Kidney tubule cell (primary cell): ENCODE measurements around the gene SNX24.
"Not testable (repeated sequence)": the region's sequence is repeated elsewhere in the genome, so short reads cannot be mapped to it uniquely, and the experiment has no call there.

ENCODE experiments used
- DNase-seq: peaks from one replicate; pipeline ENCODE4 v3.0.0-alpha.2; 2018; ENCODE audit warnings: low spot score

SNX24 gene, protein sequence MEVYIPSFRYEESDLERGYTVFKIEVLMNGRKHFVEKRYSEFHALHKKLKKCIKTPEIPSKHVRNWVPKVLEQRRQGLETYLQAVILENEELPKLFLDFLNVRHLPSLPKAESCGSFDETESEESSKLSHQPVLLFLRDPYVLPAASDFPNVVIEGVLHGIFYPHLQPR

DNA sequence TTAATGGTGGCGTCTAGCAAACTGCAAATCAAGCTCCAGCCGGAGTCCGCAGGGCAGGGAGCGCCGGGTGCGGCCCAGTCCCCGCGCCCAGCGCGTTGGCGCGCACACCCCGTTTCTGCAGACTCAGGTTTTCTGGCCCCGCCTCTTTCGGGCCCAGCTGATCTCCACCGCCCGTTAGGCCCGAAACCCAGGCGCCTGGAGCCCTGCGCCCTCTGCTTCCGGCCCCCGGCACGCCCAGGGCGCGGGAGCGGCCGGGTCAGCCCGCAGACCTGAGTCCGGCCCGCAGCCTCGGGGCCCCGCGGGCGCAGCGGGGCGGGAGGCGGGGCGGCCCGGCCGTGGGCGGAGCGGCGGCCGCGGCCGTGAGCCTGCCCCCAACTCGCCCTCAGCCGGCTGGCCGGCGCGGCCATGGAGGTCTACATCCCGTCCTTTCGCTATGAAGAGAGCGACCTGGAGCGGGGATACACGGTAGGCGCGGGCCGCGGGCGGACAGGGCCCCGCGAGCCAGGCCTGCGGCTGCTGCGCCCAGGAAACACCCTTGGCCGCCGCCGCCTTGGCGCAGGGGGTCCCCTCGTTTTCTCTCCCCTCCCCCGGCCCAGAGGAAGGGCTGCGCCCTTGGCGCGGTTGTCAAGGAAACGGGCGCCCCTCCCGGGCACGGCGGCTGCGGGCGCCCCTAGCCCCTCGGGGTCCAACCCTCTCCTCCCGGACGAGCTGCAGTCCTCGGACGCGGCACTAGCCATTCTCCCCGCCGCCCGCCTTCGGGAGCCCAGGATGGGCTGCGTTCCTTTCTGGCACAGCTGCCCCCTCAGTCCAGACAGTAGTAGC, at the start of gene SNX24:
Gene SNX24, plus strand, starts transcription at position 385 of the 822 bp plus-strand sequence. Its CDS starts 21 bp downstream, at position 406.
- DNase-seq: peak; percentile 83

DNA sequence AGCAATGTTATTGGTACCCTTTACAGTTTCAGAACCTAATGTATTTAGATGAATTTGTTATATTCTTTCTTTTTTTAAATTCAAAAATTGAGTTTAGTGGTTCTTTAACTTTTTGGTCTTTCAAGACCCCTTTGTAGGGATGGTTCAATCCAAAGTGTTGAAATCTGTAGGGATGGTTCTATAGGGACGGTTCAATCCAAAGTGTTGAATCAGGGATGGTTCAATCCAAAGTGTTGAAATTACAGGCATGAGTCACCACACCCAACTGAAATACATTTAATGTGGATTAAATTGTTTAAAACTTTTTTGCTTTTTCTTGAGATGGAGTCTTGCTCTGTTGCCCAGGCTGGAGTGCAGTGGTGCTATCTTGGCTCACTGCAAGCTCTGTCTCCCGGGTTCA, 39.9 kb upstream of the SNX24 start:
- DNase-seq: no peak

DNA sequence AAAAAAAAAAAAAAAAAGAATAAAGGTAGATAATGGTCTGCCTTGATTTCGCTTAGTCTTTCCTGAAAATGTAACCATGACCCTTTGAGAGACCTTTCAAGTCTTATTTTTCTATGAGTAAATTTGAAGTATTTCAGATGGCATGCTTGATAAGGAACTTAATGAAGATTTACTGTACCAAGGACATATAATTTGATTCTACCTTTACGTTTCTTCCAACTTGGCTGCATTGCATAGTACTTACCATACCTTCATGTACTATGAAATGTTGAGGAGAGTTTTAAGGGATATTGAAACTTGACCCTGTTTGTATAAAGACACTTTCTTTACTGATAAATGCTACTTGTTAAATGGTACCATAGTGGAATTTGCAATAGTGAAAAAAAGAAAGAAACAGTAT, 35.0 kb upstream of the SNX24 start:
- DNase-seq: no peak

DNA sequence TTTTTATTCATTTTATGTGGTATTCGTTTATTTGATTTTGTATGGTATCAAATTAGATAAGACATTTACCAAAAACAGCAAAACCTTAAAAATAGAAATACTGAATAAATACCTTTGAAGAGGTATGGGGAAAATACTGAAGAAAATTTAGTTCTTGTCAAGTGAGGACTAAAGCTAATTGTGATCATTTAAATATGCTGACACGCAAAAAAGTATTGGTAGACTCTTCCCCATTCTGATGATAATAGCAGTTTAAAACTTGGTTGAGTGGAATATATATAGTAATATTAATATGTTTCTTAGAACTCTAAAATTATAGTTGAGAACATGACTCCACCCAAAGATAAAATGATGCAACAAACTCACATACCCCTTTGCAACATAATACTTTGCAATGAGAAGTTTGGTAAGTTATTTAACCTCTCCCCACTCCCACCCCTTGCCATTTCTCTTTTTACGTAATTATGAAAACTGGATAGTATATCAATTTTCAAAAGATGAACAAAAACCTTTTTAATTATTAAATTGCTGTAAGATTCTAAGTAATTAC, 30.1 kb upstream of the SNX24 start:
- DNase-seq: no peak

DNA sequence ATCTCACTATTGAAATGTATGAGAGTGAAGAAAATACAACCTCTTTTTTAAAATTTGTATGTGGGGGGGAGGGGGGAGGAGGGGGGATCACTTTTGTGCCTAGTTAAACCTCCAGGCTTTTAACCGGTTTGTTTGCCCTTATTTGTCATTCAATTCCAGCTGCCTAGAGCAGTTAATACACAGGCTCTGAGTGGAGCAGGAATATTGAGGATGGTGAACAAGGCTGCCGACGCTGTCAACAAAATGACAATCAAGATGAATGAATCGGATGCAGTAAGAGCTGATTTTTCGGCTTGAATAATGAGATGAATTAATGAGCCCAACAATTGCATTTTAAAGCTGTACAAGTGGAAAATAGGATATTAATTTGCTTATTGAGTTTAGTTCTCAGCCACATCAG, 28.7 kb upstream of the SNX24 start:
- DNase-seq: no peak

DNA sequence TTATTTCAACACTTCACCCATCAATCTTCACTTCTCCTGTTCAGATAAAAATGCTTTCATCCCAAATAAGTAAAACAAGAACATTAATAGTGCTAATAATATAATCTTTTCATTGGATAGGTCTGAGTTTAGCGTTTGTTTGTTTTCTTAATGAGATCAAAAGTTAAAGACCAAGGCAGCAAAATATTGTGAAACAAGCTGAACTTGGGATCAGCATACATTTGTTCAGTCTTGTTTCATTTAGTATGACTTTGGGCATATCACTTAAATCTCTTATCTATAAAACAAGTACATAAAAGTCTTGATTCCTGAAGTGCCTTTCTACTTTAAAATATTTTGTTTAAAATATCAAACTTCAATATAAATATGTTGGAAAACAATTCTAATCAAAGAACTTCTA, 13.4 kb upstream of the SNX24 start:
- DNase-seq: no peak

DNA sequence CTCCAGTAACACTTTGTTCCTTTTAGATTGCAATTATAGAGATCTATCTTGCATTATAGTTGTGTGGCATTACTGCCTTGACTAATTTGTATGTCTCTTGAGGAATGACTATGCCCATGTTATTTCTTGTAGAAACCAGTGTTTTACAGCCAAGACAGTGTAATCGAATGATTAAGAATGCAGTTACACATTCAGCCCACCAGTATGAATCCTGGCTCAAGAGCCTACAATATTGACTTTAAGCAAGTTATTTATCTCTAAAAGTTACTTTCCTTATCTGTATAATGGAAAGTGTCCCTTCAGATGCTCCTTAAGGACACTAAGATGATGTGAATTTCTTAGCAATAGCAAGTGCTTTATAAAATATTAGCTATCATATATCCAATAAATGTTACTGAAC, 9.7 kb upstream of the SNX24 start:
- no peak for DNase-seq

DNA sequence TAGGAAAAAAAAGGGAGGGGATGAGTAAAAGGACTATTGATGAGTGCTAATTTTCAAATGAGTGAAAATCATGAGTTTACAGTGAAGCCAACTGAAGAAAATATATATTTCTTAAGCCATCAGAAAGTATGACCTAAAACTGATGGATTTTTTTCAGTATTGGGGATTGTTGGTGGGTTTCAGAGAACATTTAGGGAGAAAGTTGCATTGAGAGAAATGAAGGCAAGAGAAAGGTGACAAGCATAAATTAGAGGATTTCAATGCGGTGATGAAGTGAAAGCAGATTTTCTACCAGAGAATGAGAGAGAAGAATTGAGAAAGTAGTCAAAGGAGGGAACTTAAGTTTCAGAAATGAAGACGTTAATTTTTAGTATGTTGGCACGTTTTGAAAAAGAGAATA, 8.5 kb upstream of the SNX24 start:
- DNase-seq: no peak

DNA sequence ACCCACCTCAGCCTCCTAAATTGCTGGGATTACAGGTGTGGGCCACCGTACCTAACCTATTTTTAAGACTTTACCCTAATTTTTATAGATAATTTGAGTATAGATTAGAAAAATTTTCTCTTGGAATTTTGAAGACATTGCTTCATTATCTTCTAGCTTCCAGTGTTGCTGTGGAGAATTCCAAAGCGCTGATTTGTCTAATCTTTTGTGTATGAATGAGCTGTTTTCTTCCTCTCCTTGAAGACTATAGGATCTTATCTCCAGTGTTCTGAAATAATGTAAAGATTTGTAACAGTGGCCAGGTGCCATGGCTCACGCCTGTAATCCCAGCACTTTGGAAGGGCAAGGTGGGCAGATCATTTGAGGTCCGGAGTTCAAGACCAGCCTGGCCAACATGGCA, 5.7 kb upstream of the SNX24 start:
- DNase-seq: no peak

DNA sequence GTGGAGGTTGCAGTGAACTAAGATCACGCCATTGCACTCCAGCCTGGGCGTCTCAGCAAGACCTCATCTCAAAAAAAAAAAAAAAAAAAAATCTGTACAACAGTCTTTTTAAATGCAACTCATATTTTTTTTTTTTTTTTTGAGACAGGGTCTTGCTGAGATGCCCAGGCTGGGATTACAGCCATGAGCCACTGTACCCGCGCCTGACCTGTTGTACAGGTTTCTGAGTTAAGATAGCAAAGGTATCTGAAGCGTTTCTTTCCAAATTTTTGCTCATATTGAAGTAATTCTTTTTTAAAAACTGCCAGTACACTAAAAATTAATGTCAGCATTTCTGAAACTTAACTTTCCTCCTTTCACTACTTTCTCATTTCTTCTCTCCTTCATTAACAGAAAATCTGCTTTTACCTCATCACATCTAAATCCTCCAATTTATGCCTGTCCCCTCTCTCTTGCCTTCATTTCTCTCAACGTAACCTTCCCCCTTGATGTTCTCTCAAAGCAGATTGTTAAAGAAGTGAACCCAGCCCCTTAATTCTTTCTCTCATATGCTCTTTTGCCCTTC, 3.3 kb upstream of the SNX24 start:
- no peak for DNase-seq

DNA sequence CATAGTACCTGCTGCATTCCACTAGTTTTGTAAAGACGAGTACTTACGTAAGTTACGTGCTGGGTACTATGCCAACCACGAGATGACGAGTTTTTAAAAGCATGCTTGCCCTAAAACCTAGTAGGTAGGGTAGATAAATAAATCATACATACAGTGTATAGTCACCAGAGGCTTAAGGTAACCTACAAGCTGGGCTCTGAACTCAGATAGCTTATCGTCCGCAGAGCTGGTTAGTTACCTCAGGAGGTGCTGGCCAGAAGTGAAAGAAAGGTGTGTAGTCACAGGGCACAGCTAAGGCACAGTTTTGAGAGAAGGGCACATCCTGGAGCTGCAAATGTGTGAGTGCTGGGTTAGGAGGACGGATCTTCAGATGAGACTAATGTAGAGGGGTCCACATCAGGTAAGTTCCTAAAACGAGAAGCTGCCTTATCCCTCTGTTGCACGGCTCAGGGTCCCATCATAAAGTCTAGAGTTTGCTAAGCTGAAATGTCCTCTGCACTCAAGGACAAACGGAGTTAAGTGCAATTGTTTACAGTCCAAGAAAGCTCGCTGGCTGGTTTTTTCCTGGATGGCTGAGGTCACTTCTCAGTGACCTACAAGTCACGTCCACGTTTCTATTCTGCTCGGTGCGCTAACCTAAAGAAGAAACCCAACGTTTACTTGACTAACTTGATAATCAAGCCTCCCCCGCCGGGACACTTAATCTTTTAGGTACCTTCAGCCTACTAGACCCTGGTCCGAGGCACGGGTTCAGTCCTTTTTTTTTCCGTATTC, 1.1 kb upstream of the SNX24 start:
- DNase-seq: peak; percentile 39

DNA sequence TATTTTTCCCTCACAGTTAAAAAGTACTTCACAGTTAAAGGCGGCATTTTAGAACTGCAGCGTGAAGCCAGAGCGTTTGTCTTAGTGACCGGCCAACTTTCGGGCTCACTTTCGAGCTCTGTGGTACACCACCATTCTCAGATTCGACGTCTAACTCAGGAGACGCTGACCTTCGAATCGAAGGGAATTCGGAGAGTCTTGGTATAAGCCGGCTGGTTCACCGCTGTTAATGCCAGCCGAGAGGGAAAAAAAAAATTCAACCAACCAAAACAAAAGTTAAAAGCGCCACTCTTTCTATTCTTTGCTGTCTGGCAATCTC, 544 bp upstream of the SNX24 start:
- DNase-seq: no peak

DNA sequence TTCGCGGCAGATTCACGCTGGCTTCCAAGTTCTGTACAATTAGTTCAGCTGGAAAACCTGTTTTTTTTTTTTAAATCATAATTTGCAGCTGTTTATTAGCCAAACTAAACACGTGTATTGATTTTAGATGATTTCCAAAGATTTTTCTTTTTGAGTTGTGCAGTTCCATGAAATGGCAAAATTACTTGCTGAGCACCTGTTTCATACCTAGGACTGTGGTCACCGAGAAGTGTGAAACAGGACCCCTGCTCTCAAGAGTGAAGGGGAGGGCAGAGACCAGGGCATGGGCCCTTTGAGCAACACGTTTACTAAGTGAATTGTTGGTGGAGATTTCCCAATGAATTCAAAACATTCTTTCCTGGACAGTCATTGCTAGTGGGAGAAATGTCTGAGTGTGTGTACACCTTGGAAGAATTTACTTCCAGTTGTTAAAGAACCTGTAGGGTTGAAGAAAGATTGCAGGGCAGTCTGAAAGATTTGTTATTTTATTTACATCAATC, 688 bp downstream of the SNX24 start:
- DNase-seq: peak; percentile 86

DNA sequence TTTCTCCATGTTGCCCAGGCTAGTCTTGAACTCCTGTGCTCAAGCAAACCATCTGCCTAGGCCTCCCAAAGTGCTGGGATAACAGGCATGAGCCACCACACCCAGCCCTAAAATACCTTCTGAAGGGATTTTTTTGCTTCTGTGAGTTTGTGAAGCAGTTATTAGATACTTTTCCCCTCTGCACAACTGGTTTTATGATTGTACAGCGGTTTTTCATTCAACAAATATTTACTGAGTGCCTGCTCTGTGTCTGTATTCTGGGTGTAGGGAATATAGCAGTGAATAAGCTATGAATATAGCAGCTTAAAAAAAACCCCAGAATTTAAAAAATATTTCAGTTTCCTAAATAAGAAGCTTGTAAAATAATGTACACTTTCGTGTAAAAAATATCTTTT, 2.3 kb downstream of the SNX24 start:
- DNase-seq: peak; percentile 3

DNA sequence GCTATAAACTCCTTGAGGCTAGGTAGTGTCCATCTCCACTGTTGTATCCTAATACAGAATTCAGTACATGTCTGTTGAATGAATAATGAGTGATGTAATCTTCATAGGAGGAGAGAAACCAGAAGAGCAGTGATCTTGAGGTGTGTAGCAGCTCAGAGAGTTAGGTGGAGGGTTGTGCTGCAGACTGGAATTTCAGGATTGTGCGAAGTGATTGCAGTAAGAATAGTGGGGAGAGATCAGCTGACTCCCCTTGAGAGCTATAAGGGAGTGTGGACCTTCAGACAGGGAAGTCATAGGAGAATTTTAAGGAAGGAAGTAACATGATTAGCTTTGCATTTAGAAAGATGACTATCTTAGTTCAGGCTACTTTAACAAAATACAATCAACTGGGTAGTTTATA, 4.4 kb downstream of the SNX24 start:
- DNase-seq: peak; percentile 88

DNA sequence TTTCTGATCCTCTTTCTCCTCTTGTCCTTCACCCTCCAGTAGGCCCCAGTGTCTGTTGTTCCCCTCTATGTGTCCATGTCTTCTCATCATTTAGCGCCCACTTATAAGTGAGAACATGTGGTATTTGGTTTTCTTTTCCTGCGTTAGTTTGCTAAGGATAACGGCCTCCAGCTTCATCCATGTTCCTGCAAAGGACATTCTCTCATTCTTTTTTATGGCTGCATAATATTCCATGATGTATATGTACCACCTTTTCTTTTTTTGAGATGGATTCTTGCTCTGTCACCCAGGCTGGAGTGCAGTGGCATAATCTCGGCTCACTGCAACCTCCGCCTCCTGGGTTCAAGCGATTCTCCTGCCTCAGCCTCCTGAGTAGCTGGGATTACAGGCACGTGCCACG, 12.1 kb downstream of the SNX24 start:
- not testable (repeated sequence) for DNase-seq

DNA sequence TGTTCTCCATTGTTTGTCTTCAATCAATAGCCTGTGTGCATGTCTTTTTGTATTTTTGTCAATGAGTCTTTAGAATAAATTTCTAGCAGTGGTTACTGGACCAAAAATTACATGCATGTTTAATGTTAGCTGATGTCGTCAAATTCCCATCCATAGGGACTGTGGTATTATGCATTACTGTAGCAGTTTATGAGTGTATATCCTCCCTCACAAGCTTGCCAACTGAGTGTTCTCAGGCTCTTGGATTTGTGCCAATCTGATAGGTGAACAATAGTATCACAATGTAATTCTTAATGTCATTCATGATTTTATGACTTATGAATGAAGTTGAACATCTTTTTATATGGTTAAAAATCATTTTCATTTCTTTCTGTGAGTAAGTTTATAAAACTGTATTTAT, 13.0 kb downstream of the SNX24 start:
- DNase-seq: peak; percentile 30

DNA sequence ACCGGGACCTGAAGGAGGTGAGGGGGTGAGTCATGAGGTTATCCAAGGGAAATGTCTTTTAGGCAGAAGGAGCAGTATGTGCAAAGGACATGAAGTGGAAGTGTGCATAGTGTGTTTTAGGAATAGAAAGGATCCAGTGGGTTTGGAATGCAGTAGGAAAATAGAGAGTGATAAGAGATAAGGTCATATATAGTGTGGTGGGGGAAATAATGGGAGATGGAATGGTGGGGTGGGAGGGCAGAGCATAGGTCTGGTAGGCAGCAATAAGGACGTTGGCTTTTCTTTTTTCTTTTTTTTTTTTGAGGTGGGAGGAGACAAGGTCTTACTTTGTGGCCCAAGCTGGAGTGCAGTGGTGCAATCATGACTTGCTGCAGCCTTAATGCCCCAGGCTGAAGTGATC, 17.8 kb downstream of the SNX24 start:
- no peak for DNase-seq

DNA sequence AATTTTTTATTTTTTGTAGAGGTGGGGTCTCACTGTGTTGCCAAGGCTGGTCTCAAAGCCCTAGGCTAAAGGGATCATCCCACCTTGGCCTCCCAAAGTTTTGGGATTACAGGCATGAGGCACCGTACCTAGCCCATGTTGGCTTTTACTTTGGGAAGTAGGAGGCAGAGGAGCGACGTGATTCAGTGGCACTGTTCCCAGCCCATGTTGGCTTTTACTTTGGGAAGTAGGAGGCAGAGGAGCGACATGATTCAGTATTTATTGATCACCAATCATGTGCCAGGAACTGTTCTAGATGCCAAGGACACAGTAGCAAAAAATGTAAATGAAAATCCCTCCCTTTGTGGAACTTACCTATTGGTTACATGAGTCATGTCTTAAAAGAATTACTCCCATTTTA, 18.3 kb downstream of the SNX24 start:
- DNase-seq: no peak

DNA sequence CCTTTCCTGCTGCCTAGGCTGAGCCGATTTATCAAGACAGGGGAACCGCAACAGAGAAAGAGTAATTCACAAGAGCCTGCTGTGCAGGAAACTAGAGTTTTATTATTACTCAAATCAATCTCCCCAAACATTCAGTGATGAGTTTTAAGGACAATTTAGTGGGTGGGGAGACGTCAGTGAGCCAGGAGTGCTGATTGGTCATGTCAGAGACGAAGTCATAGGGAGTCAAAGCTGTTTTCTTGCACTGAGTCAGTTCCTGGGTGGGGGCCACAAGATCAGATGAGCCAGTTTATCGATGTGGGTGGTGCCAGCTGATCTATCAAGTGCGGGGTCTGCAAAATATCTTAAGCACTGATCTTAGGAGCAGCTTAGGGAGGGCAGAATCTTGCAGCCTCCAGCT, 19.0 kb downstream of the SNX24 start:
- DNase-seq: no peak

DNA sequence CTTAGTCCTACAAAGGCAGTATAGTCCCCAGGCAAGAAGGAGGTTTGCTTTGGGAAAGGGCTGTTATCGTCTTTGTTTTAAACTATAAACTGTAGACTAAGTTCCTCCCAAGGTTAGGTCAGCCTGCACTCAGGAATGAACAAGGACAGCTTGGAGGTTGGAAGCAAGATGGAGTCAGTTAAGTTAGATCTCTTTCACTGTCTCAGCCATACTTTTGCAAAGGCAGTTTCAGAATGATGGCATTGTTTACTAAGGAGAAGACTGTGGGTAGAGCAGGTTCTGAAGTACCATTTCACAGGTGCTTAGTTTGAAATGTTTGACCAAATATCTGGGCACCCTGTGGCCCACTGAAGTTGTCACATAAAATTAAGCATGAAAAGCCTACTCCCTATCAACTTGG, 19.4 kb downstream of the SNX24 start:
- DNase-seq: no peak

DNA sequence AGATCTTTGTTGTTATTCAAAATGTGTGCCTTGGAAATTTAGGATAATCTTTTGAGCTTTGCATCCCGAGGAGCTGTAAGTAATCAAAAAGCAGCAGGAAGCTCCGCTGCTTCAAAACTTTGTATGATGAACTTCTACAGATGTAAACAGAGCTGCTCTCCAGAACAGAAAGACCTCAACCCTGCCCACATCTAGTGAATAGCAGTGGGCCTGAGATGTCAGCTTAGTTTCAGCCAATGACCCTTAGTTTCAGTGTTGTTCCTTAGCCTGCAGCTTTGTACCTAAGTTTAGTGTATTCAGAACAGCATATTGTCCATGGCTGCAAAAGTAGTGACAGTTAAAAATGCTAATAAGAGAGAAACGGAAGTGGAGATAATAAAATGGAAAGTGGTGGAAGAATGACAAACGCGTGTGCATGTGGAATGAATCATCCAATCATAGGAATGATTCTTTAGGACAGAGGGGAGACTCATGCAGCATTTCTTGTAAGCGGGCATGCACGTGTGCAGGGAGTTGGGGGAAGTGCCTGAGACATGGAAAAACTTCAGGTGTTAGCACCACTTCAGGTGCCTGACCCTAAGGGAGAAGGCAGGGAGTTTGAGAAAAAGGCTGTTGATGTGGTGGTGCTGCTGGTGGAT, 24.9 kb downstream of the SNX24 start:
- DNase-seq: peak; percentile 30
